Endothelial cell of umbilical vein (primary cell): ENCODE data around the gene EFNA4. TPM values are rescaled to one million over a fixed set of nuclear protein-coding genes. Genes with fewer than 3 reads are reported as not detected.

Experiments used
- BruUV-seq: library from RNA; stranded (reverse); fragments of 400-500 nt; replicated peaks from 2 replicates; lab custom pipeline; 2021; lab: Mats Ljungman, UMichigan
- CTCF ChIA-PET: fragments of 300-600, 350-600 bp; sonication (Branson Sonifier 250); formaldehyde crosslinking; loops from one replicate; lab custom pipeline; 2021; ENCODE audit warnings: antibody characterized with exemption, inconsistent platforms; lab: Charles Lee
- POLR2A ChIA-PET: fragments of 300-600, 350-600 bp; sonication (Branson Sonifier 250); formaldehyde crosslinking; loops from one replicate; lab custom pipeline; 2021; ENCODE audit warnings: antibody characterized with exemption, inconsistent platforms; lab: Charles Lee
- DNase-seq: peaks from one replicate; pipeline ENCODE4 v3.0.0-alpha.2; 2011; ENCODE audit warnings: low read depth, low spot score
- FAIRE-seq: peaks from 2 replicates; lab custom pipeline; 2011; peaks lifted over from hg19 to GRCh38; lab: Jason Lieb, UNC
- H2AFZ ChIP-seq: 2 replicates; pipeline ENCODE4 v1.6.0; 2012; ENCODE audit warnings: low read depth, low read length, control low read depth, inconsistent platforms
- H3K27ac ChIP-seq: 2 replicates; pipeline ENCODE4 v1.5.1; 2011; ENCODE audit warnings: low read depth, mild to moderate bottlenecking, control low read depth, low read length, moderate library complexity; ENCODE audit not compliant: insufficient read depth
- H3K27me3 ChIP-seq, 2 experiments: 2 replicates each; pipeline versions ENCODE4 v1.6.0 to v1.6.1; 2011; ENCODE audit warnings: low read length in 2 of 2, mixed read lengths in 1 of 2; ENCODE audit not compliant: control insufficient read depth in 2 of 2, insufficient read depth in 2 of 2
- H3K36me3 ChIP-seq, 2 experiments: 2 replicates in 1 of 2; 3 replicates in 1 of 2; pipeline ENCODE4 v1.5.1; 2011; ENCODE audit warnings: low read length in 2 of 2, mild to moderate bottlenecking in 1 of 2, moderate library complexity in 1 of 2; ENCODE audit not compliant: control insufficient read depth in 2 of 2, insufficient read depth in 2 of 2; ENCODE audit errors: extremely low read depth in 1 of 2
- H3K4me1 ChIP-seq: 3 replicates; pipeline ENCODE4 v1.5.1; 2011; ENCODE audit warnings: mild to moderate bottlenecking, low read length; ENCODE audit not compliant: control insufficient read depth, insufficient read depth; ENCODE audit errors: extremely low read depth
- H3K4me2 ChIP-seq: 2 replicates; pipeline ENCODE4 v1.6.1; 2011; ENCODE audit warnings: low read length, control low read depth, mixed read lengths; ENCODE audit not compliant: insufficient read depth
- H3K4me3 ChIP-seq, 3 experiments: fragments of 200-600 bp in 1 of 3; sonication (generic), shearing (Covaris generic) in 1 of 3; replicated peaks in 1 of 3; 2 replicates each; pipeline ENCODE4 v1.5.1; 2011 to 2016; ENCODE audit warnings: control low read depth in 3 of 3, low read length in 3 of 3, mild to moderate bottlenecking in 2 of 3, inconsistent platforms in 1 of 3, low read depth in 1 of 3, moderate library complexity in 1 of 3; ENCODE audit not compliant: insufficient read depth in 1 of 3
- H3K79me2 ChIP-seq: 2 replicates; pipeline ENCODE4 v1.6.0; 2012; ENCODE audit warnings: low read length, inconsistent platforms; ENCODE audit not compliant: control insufficient read depth, insufficient read depth
- H3K9ac ChIP-seq: replicated peaks from 2 replicates; pipeline ENCODE3; 2011; ENCODE audit warnings: low read length, control low read depth; ENCODE audit not compliant: insufficient read depth; ENCODE audit errors: extremely low read depth
- H3K9me1 ChIP-seq: replicated peaks from 3 replicates; pipeline ENCODE4 v1.6.0; 2011; ENCODE audit warnings: mild to moderate bottlenecking, low read length; ENCODE audit not compliant: control insufficient read depth, insufficient read depth; ENCODE audit errors: extremely low read depth
- H3K9me3 ChIP-seq: replicated peaks from 2 replicates; pipeline ENCODE4 v1.5.1; 2012; ENCODE audit warnings: low read length, inconsistent platforms; ENCODE audit not compliant: control insufficient read depth, insufficient read depth
- H4K20me1 ChIP-seq: replicated peaks from 2 replicates; pipeline ENCODE3; 2011; ENCODE audit warnings: mild to moderate bottlenecking, low read length; ENCODE audit not compliant: control insufficient read depth, insufficient read depth; ENCODE audit errors: extremely low read depth
- CTCF ChIP-seq, 2 donors: IDR thresholded peaks; 1 replicate in 1 of 2; 2 replicates in 1 of 2; pipeline ENCODE4 v1.5.1; 2011; ENCODE audit warnings: low read length in 2 of 2, mild to moderate bottlenecking in 2 of 2, moderate library complexity in 2 of 2, control low read depth in 1 of 2, inconsistent platforms in 1 of 2, low read depth in 1 of 2; ENCODE audit not compliant: insufficient read depth in 1 of 2; ENCODE audit errors: extremely low read depth in 1 of 2
- EZH2 ChIP-seq: IDR thresholded peaks from 2 replicates; pipeline ENCODE4 v1.6.1; 2012; ENCODE audit warnings: borderline replicate concordance, low read depth, mild to moderate bottlenecking, moderate library complexity, low read length, inconsistent platforms; ENCODE audit not compliant: severe bottlenecking
- FOS ChIP-seq: IDR thresholded peaks from 2 replicates; pipeline ENCODE4 v1.6.1; 2011; ENCODE audit warnings: mild to moderate bottlenecking, low read length, moderate library complexity, borderline replicate concordance; ENCODE audit not compliant: insufficient read depth
- GATA2 ChIP-seq: IDR thresholded peaks from 2 replicates; pipeline ENCODE4 v1.7.0; 2011; ENCODE audit warnings: low read depth, mild to moderate bottlenecking, moderate library complexity, mixed read lengths, low read length; ENCODE audit not compliant: insufficient read length, insufficient read depth
- JUN ChIP-seq: IDR thresholded peaks from 2 replicates; pipeline ENCODE4 v1.6.1; 2011; ENCODE audit warnings: borderline replicate concordance, low read depth; ENCODE audit not compliant: insufficient read length, insufficient read depth
- MAX ChIP-seq: IDR thresholded peaks from 2 replicates; pipeline ENCODE4 v1.6.1; 2011; ENCODE audit not compliant: insufficient read depth, insufficient read length
- MYC ChIP-seq: IDR thresholded peaks from one replicate; pipeline ENCODE4 v1.6.1; 2011; ENCODE audit warnings: mild to moderate bottlenecking, low read depth, low read length
- POLR2A ChIP-seq: IDR thresholded peaks from 2 replicates; pipeline ENCODE4 v1.6.1; 2012; ENCODE audit warnings: low read depth, mild to moderate bottlenecking, control low read depth, low read length
- POLR2AphosphoS5 ChIP-seq: IDR thresholded peaks from 2 replicates; pipeline ENCODE4 v1.6.1; 2012; ENCODE audit warnings: low read depth, mild to moderate bottlenecking, control low read depth, low read length, moderate library complexity; ENCODE audit not compliant: insufficient read depth
- dilution Hi-C: fragments of 300-500 bp; cut with MboI; formaldehyde crosslinking; loops from one replicate; pipeline ENCODE4 v1.15.0; 2019; ENCODE audit warnings: low sequenced_read_pairs; ENCODE audit not compliant: extremely low pct_ligation_motif_present
- intact Hi-C: fragments of 100-400 bp; cut with micrococcal nuclease; formaldehyde crosslinking; loops from one replicate; pipeline ENCODE4 v1.10.0; 2022
- polyA plus RNA-seq, 4 experiments: library from polyadenylated mRNA; depleted of rRNA in 3 of 4; stranded (reverse) in 3 of 4; unstranded in 1 of 4; fragments of >200 nt; gene quantifications; 2 replicates each; pipeline versions ENCODE4 v1.2.1 to v1.2.3, GENCODE V29; 2011 to 2012; ENCODE audit warnings: missing spikeins in 1 of 4
- total RNA-seq: library from RNA; stranded (reverse); gene quantifications from 2 replicates; pipeline ENCODE4 v1.2.3, GENCODE V29; 2021

EFNA4 gene
- total and polyA plus RNA-seq, 2 donors (not counting 3 experiments of a cell fraction or from before 2014, with no cell fraction given): 16.5 to 25.2 TPM

- FAIRE-seq (no peak), DNase-seq (no peak)
- BruUV-seq: TSS peak; percentile 23
- peaks cover 8% of the 10 kb centered on the region for H3K4me1 ChIP-seq
- no peak overlapping the region for H3K27ac ChIP-seq
- H3K9me3 ChIP-seq: no peaks in the 10 kb centered on the region
- TF ChIP-seq MAX (no peak), MYC (no peak)
- H4K20me1 ChIP-seq: no peaks in the 10 kb centered on the region
- H3K27me3 ChIP-seq: no peaks in the 10 kb centered on the region
- H3K4me3 ChIP-seq: no peak overlapping the region
- no peak overlapping the region for H2AFZ ChIP-seq
- no peak overlapping the region for H3K4me2 ChIP-seq
- no peak overlapping the region for H3K9ac ChIP-seq
- peaks cover 10% of the 10 kb centered on the region for H3K79me2 ChIP-seq
- intact Hi-C loops: no loop called here
- peaks cover 12 to 49% of the 10 kb centered on the region in 2 experiments for H3K36me3 ChIP-seq
- ChIA-PET CTCF (interaction anchor here (0.6 to 1.8 kb wide), 4 partner anchors 14 to 102 kb away, joined by 3 to 8 read pairs (median 5); partner anchors contain the start of gene PBXIP1), POLR2A (no interaction called here)
- dilution Hi-C loops: no loop called here
- no peaks in the 10 kb centered on the region for H3K9me1 ChIP-seq
Observed at GRCh38 chr1:155057788-155058211, 5.7 kb upstream of the EFNA4 start.

GRCh38 chr1:155060736-155061135 lies 2.8 kb upstream of the EFNA4 start:
- H4K20me1 ChIP-seq: no peaks in the 10 kb centered on the region
- TF ChIP-seq MAX (no peak), EZH2 (no peak), CTCF (IDR thresholded peaks at IDR 0.05; ENCODE audit: extremely low read depth in 1 of 2, insufficient read depth in 1 of 2, low read depth in 1 of 2, low read length in 2 of 2) (no peak), MYC (no peak), FOS (no peak), GATA2 (no peak), JUN (no peak), POLR2A (no peak), POLR2AphosphoS5 (no peak)
- intact Hi-C loops (loop anchor here (1.0 kb wide), 4 partner anchors 8 to 154 kb away; no protein-coding TSS in a partner anchor), dilution Hi-C loops (no loop called here)
- no peaks in the 10 kb centered on the region for H3K9me1 ChIP-seq
- CTCF ChIA-PET: interaction anchor here (0.6 to 3.7 kb wide), 15 partner anchors 9 to 301 kb away, joined by 3 to 67 read pairs (median 6); partner anchors contain the start of genes ADAM15, CKS1B, FLAD1 and KRTCAP2
- DNase-seq (no peak), FAIRE-seq (no peak)
- H3K4me2 ChIP-seq: no peak overlapping the region
- no peaks in the 10 kb centered on the region for H3K27me3 ChIP-seq
- peaks cover 5% of the 10 kb centered on the region for H3K79me2 ChIP-seq
- H3K4me3 ChIP-seq: no peak overlapping the region
- H3K27ac ChIP-seq: no peak overlapping the region
- no peak overlapping the region for H2AFZ ChIP-seq
- H3K9me3 ChIP-seq: no peaks in the 10 kb centered on the region
- peaks cover 12 to 42% of the 10 kb centered on the region in 2 experiments for H3K36me3 ChIP-seq
- H3K4me1 ChIP-seq: peaks cover 10% of the 10 kb centered on the region
- no peak overlapping the region for H3K9ac ChIP-seq
- POLR2A ChIA-PET: interaction anchor here (1.1 kb wide), 1 partner anchor 62 kb away, joined by 3 read pairs; no protein-coding TSS in a partner anchor
- no TSS peak for BruUV-seq
